Hematopoietic multipotent progenitor cell treated with erythropoietin and hydrocortisone succinate and interleukin-3 and kit ligand, for 6 days (in vitro differentiated cells): ENCODE measurements around the gene DDX47.
"Not testable (repeated sequence)": the region's sequence is repeated elsewhere in the genome, so short reads cannot be mapped to it uniquely, and the experiment has no call there.

Experiments used
- DNase-seq: peaks from one replicate; pipeline ENCODE4 v3.0.0-alpha.2; 2015

The DDX47 gene

DNA sequence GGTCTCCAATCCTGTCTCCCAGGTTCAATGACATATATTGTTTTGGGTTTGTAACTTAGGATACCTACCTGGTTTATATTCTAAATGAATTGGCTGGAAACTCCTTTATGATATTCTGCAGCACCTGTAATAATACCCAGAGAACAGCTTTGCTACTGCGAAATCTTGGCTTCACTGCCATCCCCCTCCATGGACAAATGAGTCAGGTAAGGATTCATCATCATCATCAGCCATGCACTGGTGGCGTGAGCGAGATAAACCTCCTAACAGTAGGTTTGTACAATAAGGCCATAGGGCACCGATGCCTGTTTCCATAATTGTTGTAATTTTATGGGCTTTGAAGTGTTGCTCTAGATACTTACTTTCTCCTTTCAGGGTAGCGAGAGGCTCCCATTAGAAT is 10.7 kb downstream of the DDX47 start:
- DNase-seq = no peak

DNA sequence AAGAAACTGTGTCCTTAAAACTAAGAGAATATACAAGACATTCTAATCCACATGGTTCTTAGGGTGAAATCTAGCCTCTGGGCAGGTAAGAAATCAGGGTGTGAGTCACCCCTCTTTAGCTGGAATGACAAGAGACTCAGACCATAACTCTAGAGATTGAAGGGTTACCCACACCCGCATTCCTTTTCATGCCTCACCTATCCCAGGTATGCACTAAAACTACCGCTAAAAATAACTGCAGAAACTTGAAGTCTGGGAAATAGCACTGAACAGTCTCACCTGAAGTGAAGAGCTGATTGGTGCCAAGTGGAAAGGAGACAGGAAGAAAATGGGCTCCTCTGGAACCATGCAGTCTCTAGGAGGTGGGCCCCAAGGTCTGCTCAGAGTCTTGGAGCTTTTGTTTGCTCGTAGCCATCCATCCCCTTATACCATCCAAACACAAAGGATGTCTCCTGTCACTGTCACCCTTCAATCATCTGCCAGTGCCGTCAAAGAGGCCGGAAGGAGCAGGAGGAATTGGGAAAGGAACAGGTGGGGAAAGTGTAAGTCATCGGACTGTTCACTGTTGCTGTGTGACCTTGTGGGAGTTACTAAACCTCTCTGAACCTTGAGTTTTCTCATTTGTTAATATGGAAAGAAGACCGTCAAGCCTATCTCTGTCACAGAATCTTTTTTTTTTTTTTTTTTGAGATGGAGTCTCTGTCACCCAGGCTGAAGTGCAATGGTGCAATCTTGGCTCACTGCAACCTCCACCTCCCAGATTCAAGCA is 22.4 kb downstream of the DDX47 start:
- no peak for DNase-seq

- peak; percentile 22 for DNase-seq
Observed at GRCh38 chr12:12836571-12836970, 23.4 kb downstream of the DDX47 start.

DNA sequence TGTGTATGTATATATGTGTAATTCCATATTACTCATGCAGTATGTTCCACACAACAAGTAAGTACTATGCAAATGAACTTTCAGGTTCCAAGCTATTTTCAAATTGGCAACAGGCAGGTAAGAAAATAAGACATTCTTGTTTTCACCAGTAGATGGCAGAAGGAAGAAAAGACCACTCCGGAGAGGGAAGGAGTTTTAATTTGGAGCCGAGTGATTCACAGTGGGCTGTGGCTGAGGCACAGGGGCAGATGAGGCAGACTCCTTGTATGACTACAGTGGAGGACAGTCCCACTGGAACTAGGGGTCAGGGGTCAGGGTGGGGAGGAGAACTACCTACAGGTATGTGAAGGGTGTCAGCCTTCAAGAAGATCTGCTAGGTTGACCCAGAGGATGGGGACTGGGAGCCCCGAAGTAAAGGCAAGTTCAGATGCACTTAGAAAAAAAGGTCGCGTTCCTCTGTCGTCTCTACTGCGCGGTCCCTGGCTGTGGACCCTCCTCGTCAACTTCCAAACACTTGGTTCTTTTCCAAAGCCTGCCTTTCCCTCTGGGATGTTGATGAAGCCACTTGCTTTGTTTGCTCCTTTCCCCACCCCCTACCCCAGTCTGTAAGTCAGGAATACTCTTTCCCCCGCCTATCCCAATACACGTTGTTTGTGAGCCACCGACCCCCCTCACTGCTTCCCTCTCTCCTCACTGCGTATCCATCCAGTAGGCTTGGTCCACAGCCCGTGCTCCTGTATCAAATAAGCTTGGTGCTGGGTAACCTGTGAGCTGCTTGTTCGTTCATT is 24.1 kb downstream of the DDX47 start:
- peak; percentile 75 for DNase-seq

DNA sequence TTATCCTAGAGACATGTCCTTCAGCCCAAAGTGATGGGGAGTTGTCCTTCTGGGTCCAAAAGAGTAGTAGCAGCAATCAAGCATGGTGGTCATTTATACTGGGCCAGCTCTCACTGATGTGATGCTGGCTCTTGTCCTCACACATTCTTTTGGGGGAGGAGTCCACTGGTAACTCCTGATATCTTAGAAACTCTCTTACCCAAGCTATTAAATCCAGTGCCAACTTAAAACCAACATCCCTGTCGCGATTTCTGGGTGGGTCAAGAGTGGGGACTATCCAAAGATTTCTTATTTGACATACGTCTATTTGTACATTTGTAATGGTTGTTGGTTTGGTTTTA is 24.6 kb downstream of the DDX47 start:
- DNase-seq = no peak

- DNase-seq = no peak
Observed at GRCh38 chr12:12839003-12839395, 25.9 kb downstream of the DDX47 start.

DNA sequence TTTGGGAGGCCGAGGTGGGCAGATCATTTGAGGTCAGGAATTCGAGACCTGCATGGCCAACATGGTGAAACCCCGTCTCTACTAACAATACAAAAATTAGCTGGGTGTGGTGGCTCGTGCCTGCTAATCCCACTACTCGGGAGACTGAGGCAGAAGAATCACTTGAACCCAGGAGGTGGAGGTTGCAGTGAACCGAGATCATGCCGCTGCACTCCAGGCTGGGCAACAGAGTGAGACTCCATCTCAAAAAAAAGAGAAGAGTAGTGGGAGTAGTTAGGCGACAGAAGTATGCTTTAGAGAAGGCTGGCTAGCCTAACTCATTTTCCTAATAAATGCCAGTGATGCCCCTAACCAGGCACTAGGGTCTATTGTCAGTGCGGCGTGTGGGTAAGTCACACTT is 26.3 kb downstream of the DDX47 start:
- not testable (repeated sequence) for DNase-seq

- DNase-seq = no peak
Observed at GRCh38 chr12:12839873-12840579, 26.9 kb downstream of the DDX47 start.

DNA sequence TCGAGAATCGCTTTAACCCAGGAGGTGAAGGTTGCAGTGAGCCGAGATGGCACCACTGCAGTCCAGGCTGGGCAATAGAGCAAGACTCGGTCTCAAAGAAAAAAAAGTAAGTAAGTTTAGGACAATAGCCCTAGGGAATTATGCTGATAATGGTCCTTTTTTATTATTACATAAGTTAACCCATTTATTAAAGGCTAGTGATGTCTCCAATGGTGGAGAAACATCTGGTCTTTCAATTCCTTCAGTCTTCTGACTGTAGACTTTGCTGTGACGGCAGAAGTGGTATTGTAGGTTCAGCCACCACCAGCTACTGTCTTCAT is 27.4 kb downstream of the DDX47 start:
- no peak for DNase-seq

GRCh38 chr12:12841428-12841827 is 28.3 kb downstream of the DDX47 start:
- not testable (repeated sequence) for DNase-seq

DNA sequence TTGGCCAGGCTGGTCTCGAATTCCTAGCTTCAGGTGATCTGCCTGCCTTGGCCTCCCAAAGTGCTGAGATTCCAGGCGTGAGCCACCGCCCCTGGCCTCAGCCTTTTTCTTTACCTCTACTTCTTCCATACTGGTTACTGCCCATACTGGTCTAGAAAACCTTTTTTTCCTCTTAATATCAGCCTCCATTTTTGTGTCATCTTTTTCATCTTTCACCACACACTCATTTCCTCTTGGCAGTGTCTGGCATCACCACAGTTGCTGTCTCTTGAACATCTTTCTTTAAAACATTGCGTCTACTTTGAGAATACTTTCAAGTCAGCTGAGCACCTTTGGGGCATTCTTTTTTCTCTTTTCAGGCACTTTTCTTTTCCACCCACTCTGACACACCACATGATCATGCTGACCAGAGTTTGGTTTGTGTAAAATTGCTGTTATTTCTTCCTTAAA is 32.7 kb downstream of the DDX47 start:
- DNase-seq = no peak

DNA sequence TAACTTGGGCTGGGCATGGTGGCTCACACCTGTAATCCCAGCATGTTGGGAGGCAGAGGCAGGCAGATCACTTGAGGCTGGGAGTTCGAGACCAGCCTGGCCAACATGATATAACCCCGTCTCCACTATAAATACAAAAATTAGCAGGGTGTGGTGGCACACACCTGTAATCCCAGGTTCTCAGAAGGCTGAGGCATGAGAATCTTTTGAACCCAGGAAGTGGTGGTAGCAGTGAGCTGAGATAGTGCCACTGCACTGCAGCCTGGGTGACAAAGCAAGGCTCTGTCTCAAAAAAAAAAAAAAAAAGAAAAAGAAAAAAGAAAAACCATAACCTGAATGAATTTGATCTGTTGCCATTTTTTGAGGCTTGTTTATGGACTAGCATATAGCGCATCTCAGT is 33.6 kb downstream of the DDX47 start:
- DNase-seq = not testable (repeated sequence)

DNA sequence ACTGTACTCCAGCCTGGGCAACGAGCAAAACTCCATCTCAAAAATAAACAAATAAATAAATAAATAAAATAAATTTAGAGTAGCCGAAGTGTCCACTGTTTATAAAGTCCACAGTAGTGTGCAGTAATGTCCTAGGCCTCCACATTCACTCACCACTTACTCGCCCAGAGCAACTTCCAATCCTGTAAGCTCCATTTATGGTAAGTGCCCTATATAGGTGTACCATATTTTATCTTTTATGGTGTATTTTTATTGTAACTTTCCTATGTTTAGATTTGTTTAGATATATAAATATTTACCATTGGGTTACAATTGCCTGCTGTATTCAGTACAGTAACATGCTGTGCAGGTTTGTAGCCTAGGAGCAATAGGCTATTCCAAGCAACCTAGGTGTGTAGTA is 40.3 kb downstream of the DDX47 start:
- DNase-seq = no peak

GRCh38 chr12:12859690-12860089 is 46.5 kb downstream of the DDX47 start:
- DNase-seq = no peak

- no peak for DNase-seq
Observed at GRCh38 chr12:12864243-12864642, 51.1 kb downstream of the DDX47 start.

- DNase-seq = no peak
Observed at GRCh38 chr12:12868477-12869235, 55.5 kb downstream of the DDX47 start.

DNA sequence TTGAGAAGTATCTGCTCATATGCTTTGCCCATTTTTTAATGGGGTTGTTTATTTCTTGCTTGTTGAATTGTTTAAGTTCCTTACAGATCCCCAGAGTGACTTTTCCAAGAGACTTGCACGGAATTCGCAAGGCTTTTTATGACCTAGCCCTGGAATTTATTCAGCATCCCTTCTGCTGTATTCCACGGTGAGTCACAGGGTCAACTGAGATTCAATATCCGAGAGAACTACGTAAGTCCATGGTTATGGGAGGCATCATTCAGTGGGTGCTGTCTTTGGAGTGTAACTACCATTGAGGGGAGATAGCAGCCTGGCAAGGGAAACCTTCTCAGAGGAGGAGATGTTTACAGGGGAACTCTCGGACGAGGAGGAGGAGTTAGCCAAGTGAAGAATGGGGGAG is 57.3 kb downstream of the DDX47 start:
- no peak for DNase-seq

- DNase-seq = no peak
Observed at GRCh38 chr12:12871587-12872138, 58.5 kb downstream of the DDX47 start.

- DNase-seq = no peak
Observed at GRCh38 chr12:12872139-12872933, 59.2 kb downstream of the DDX47 start.

DNA sequence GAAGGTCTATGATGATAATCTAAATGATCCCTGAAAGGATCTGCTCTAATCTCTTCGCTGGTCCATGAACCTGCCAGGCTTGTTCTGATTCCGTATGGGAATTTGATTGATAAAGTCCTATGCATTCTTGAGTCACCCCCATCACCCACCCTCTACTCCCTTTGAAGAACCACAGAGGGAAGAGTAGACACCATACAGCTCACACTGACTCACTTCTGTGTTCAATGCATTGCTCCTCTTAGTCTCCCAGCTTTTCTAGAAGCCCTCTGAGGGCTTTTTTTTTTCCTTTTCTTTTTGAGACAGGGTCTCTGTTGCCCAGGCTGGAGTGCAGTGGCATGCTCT is 59.8 kb downstream of the DDX47 start:
- DNase-seq = no peak

GRCh38 chr12:12874029-12874428 is 60.9 kb downstream of the DDX47 start:
- DNase-seq = no peak

DNA sequence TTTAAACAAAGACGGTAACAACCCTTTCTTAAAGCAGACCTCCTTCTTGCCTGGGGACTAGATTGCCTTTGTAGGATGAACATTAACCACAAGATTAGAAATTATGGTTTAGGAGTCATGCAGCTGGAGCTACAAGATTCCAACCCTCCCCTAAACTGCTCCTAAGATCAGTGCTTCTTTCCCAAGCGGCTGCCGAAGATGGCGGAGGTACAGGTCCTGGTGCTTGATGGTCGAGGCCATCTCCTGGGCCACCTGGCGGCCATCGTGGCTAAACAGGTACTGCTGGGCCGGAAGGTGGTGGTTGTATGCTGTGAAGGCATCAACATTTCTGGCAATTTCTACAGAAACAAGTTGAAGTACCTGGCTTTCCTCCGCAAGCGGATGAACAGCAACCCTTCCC is 62.2 kb downstream of the DDX47 start:
- not testable (repeated sequence) for DNase-seq
